ENCODE measurements around the gene UBTD1. TPM values are rescaled to one million over a fixed set of nuclear protein-coding genes. Genes with fewer than 3 reads are reported as not detected.

The UBTD1 gene
- polyA plus RNA-seq, 2 donors, result 5.8 to 6.7 TPM

DNA sequence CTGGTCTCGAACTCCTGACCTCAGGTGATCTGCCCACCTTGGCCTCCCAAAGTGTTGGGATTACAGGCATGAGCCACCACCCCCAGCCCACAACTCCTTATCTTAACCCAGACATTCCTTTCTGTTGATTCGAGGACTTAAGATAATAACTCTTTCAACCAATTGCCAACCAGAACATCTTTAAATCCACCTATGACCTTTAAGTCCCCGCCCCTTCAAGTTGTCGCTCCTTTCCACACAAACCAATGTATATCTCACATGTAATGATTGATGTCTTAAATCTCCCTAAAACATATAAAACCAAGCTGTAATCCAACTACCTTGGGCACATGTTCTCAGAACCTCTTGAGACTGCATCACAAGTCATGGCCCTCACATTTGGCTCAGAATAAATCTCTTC, 66.1 kb downstream of the UBTD1 start:
- Histone ChIP-seq H3K9me3 (ENCODE audit: control insufficient read depth in 2 of 2, insufficient read depth in 1 of 2, low read depth in 1 of 2, low read length in 1 of 2) (no peaks in the 10 kb centered on the region), H3K27me3 (ENCODE audit: control insufficient read depth in 1 of 2, insufficient read depth in 2 of 2, low read length in 2 of 2) (no peaks in the 10 kb centered on the region), H3K27ac (ENCODE audit: low read depth in 2 of 2, low read length in 1 of 2) (no peak overlapping the region), H3K4me3 (ENCODE audit: low read depth in 1 of 2, low read length in 2 of 2) (no peak overlapping the region), H3K36me3 (ENCODE audit: control insufficient read depth in 2 of 2, insufficient read depth in 2 of 2, low read length in 1 of 2) (peaks cover 0 to 4% of the 10 kb centered on the region in 2 donors), H3K4me1 (ENCODE audit: control insufficient read depth in 2 of 2, insufficient read depth in 2 of 2, low read length in 1 of 2) (no peaks in the 10 kb centered on the region)
- WGBS, 2 donors, result 90 to 92% methylated on average over 4 of the region's 4 CpGs

DNA sequence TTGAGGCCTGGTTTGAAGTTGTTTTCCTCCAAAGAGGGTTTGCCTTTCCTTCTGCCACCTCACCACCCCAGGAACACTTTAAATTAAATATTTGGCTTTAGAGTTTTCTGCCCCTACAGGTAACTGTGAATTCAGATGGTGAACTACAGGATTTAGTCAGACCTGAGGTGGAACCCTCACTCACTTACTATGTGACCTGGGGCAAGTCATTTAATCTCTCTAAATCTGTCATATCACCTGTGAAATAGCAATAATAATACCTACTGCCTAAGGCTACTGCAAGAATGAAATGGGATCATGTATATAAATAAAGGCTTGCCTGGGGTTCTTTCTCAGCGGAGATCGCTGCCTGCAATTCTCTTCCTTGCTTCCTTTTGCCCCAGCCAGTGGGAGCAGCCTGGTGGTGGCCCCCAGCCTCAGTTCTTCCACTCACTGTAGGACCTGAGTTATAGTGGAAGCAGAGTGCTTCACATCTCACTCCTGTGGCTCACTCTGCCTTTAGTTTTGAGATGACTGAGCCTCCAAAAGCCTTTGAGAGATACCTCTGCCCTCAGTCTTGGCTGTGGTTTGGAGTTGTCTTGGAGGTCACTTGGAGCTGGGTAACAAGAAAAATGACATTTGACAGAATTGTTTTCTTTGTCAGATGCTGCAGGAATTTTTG, 67.7 kb downstream of the UBTD1 start:
- 46 to 82% methylated on average over 2 of the region's 2 CpGs for WGBS, 2 donors
- Histone ChIP-seq H3K9me3 (ENCODE audit: control insufficient read depth in 2 of 2, insufficient read depth in 1 of 2, low read depth in 1 of 2, low read length in 1 of 2) (no peaks in the 10 kb centered on the region), H3K27ac (ENCODE audit: low read depth in 2 of 2, low read length in 1 of 2) (no peak overlapping the region), H3K36me3 (ENCODE audit: control insufficient read depth in 2 of 2, insufficient read depth in 2 of 2, low read length in 1 of 2) (peaks cover 0 to 6% of the 10 kb centered on the region in 2 donors), H3K27me3 (ENCODE audit: control insufficient read depth in 1 of 2, insufficient read depth in 2 of 2, low read length in 2 of 2) (no peaks in the 10 kb centered on the region), H3K4me3 (ENCODE audit: low read depth in 1 of 2, low read length in 2 of 2) (no peak overlapping the region), H3K4me1 (ENCODE audit: control insufficient read depth in 2 of 2, insufficient read depth in 2 of 2, low read length in 1 of 2) (peaks cover 0 to 11% of the 10 kb centered on the region in 2 donors)

DNA sequence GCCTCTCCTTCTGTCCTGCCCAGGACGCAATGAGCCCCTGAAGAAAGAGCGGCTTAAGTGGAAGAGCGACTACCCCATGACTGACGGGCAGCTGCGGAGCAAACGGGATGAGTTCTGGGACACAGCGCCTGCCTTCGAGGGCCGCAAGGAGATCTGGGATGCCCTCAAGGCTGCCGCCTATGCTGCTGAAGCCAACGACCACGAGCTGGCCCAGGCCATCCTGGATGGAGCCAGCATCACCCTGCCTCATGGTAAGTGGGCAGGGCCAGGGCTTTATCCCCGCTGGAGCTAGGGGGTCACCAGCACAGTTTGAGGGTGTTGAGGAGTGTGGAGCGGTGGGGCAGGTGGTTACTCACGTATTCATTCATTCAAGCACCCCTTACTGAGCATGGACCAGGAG, 69.2 kb downstream of the UBTD1 start:
- WGBS, 2 donors, result 93 to 96% methylated on average over 15 of the region's 15 CpGs
- H3K36me3 ChIP-seq (ENCODE audit: control insufficient read depth in 2 of 2, insufficient read depth in 2 of 2, low read length in 1 of 2), result peaks cover 0 to 6% of the 10 kb centered on the region in 2 donors
- H3K27ac ChIP-seq (ENCODE audit: low read depth in 2 of 2, low read length in 1 of 2), result no peak overlapping the region
- peaks cover 4 to 17% of the 10 kb centered on the region in 2 donors for H3K4me1 ChIP-seq (ENCODE audit: control insufficient read depth in 2 of 2, insufficient read depth in 2 of 2, low read length in 1 of 2)
- no peaks in the 10 kb centered on the region for H3K27me3 ChIP-seq (ENCODE audit: control insufficient read depth in 1 of 2, insufficient read depth in 2 of 2, low read length in 2 of 2)
- H3K9me3 ChIP-seq (ENCODE audit: control insufficient read depth in 2 of 2, insufficient read depth in 1 of 2, low read depth in 1 of 2, low read length in 1 of 2), result no peaks in the 10 kb centered on the region
- no peak overlapping the region for H3K4me3 ChIP-seq (ENCODE audit: low read depth in 1 of 2, low read length in 2 of 2)

DNA sequence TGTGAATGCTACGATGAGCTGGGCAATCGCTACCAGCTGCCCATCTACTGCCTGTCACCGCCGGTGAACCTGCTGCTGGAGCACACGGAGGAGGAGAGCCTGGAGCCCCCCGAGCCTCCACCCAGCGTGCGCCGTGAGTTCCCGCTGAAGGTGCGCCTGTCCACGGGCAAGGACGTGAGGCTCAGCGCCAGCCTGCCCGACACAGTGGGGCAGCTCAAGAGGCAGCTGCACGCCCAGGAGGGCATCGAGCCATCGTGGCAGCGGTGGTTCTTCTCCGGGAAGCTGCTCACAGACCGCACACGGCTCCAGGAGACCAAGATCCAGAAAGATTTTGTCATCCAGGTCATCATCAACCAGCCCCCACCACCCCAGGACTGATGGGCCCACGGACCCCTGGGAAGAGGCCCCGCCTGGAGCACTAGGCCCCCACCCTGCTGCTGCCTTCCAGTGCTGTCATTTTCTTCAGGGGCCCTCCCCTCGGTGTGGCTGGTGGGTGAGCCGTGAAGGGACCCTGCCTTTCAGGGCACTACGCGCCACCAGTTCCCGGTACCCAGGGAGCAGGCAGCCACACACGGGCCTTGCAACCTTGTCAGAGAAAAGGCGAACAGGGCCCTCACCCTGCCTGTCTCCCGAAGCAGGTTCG, 71.5 kb downstream of the UBTD1 start:
- Histone ChIP-seq H3K36me3 (ENCODE audit: control insufficient read depth in 2 of 2, insufficient read depth in 2 of 2, low read length in 1 of 2) (peaks cover 0 to 6% of the 10 kb centered on the region in 2 donors), H3K4me1 (ENCODE audit: control insufficient read depth in 2 of 2, insufficient read depth in 2 of 2, low read length in 1 of 2) (peaks cover 4 to 23% of the 10 kb centered on the region in 2 donors), H3K27ac (ENCODE audit: low read depth in 2 of 2, low read length in 1 of 2) (peak overlapping the region; percentile 75 to 78), H3K27me3 (ENCODE audit: control insufficient read depth in 1 of 2, insufficient read depth in 2 of 2, low read length in 2 of 2) (no peaks in the 10 kb centered on the region), H3K4me3 (ENCODE audit: low read depth in 1 of 2, low read length in 2 of 2) (no peak overlapping the region), H3K9me3 (ENCODE audit: control insufficient read depth in 2 of 2, insufficient read depth in 1 of 2, low read depth in 1 of 2, low read length in 1 of 2) (no peaks in the 10 kb centered on the region)
- 73 to 75% methylated on average over 33 of the region's 33 CpGs for WGBS, 2 donors

DNA sequence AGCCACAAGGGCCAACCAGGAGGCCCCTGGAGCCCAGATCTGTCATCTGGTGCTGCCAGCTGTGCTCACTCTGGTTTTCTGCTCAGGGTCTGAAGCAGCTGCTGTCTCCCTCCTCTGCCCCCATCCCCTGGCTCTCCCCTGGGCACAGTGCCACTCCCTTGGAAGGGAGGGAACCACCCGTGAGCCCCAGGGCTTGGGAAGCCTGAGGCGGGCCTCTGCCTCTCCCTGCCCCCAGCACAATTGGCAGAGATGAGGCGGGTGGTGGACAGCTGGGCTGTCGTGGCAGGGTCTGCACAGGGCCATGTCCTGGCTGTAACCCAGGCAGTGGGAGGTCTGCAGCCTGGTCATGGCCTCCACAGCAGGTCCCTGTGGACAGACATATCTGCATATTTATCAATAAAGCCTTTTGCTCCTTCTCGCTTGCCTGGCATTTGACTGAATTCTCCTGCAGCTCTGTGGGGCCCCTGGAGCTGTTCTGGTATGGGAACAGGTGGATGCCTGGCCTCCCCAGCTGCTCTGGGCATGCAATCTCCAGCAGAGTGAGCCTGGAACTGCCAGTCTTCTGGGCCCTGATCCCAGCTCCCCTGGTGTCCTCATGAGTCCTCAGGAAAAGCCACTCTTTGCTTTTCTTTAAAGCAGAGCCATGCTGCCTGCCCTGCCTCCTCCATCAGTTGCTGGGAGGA, 72.2 kb downstream of the UBTD1 start:
- peak overlapping the region; percentile 75 to 78 for H3K27ac ChIP-seq (ENCODE audit: low read depth in 2 of 2, low read length in 1 of 2)
- H3K4me3 ChIP-seq (ENCODE audit: low read depth in 1 of 2, low read length in 2 of 2), result no peak overlapping the region
- 56 to 57% methylated on average over 5 of the region's 5 CpGs for WGBS, 2 donors
- H3K27me3 ChIP-seq (ENCODE audit: control insufficient read depth in 1 of 2, insufficient read depth in 2 of 2, low read length in 2 of 2), result no peaks in the 10 kb centered on the region
- peaks cover 4 to 23% of the 10 kb centered on the region in 2 donors for H3K4me1 ChIP-seq (ENCODE audit: control insufficient read depth in 2 of 2, insufficient read depth in 2 of 2, low read length in 1 of 2)
- peaks cover 0 to 6% of the 10 kb centered on the region in 2 donors for H3K36me3 ChIP-seq (ENCODE audit: control insufficient read depth in 2 of 2, insufficient read depth in 2 of 2, low read length in 1 of 2)
- H3K9me3 ChIP-seq (ENCODE audit: control insufficient read depth in 2 of 2, insufficient read depth in 1 of 2, low read depth in 1 of 2, low read length in 1 of 2), result no peaks in the 10 kb centered on the region

DNA sequence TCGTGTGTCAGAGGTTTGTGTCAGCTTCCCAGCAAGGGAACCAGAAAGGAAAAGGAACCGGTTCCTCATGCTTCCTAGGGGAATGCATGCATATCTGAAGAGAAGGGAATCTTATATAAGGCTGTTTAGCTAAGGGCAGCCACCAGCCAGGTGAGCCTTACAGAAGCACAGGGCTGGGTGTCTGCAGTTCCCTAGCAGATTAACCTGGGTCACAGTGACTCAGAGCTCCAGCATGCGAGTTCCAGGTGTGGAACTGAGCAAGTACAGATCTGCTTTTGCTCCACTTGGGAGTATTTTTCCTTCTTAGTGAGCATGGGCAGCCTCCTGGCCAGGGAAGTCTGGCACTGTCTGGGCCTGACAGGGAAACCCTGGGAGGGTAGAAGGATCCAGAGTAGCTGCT, 72.9 kb downstream of the UBTD1 start:
- peaks cover 0 to 6% of the 10 kb centered on the region in 2 donors for H3K36me3 ChIP-seq (ENCODE audit: control insufficient read depth in 2 of 2, insufficient read depth in 2 of 2, low read length in 1 of 2)
- WGBS, 2 donors, result 51 to 62% methylated on average over 3 of the region's 3 CpGs
- no peaks in the 10 kb centered on the region for H3K9me3 ChIP-seq (ENCODE audit: control insufficient read depth in 2 of 2, insufficient read depth in 1 of 2, low read depth in 1 of 2, low read length in 1 of 2)
- peaks cover 4 to 23% of the 10 kb centered on the region in 2 donors for H3K4me1 ChIP-seq (ENCODE audit: control insufficient read depth in 2 of 2, insufficient read depth in 2 of 2, low read length in 1 of 2)
- peak overlapping the region; percentile 95 to 97 for H3K27ac ChIP-seq (ENCODE audit: low read depth in 2 of 2, low read length in 1 of 2)
- H3K27me3 ChIP-seq (ENCODE audit: control insufficient read depth in 1 of 2, insufficient read depth in 2 of 2, low read length in 2 of 2), result no peaks in the 10 kb centered on the region
- no peak overlapping the region for H3K4me3 ChIP-seq (ENCODE audit: low read depth in 1 of 2, low read length in 2 of 2)

DNA sequence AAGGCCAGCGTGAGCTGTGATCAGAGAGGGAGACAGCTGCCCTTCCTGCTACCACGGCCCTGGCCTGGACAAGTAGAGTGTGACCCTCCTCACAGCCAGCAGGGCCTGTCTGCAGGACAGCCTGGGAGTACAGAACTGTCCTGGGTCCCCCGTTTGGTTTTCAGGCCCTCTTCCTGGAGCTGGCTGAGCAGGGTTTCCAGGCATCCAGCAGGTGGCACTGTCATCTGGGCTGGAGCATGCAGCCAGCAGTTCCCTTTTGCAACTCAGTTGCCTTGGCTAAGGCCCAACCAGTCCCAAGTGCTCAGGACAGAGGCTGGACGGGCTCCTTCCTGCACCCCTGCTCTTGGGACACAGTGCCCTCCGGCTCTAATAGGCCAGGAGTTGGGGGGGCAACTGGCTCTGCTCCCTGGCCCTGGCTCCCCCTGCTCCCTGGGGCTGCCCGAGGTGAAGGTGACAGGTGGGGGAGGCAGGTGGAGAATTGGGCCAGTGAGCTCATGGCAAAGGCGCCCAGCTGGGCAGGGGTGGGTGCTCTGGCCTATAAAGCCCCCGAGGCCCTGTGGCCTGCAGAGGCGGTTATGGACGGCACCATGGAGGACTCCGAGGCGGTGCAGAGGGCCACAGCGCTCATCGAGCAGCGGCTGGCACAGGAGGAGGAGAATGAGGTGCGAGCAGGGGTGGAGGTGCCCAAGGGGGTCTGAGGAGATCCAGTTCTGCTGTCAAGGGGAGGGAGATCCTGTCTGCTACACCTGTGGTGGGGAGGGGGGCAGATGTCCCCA, 73.7 kb downstream of the UBTD1 start, which contains the start of gene ANKRD2:
TSS of gene ANKRD2 (plus strand) at position 566 of the 776 bp plus-strand sequence. CDS start at position 576, 10 bp downstream.
- H3K4me1 ChIP-seq (ENCODE audit: control insufficient read depth in 2 of 2, insufficient read depth in 2 of 2, low read length in 1 of 2), result peaks cover 4 to 23% of the 10 kb centered on the region in 2 donors
- peak within 1 kb of the TSS; percentile 95 to 97 for H3K27ac ChIP-seq (ENCODE audit: low read depth in 2 of 2, low read length in 1 of 2)
- H3K36me3 ChIP-seq (ENCODE audit: control insufficient read depth in 2 of 2, insufficient read depth in 2 of 2, low read length in 1 of 2), result peaks cover 0 to 6% of the 10 kb centered on the region in 2 donors
- H3K9me3 ChIP-seq (ENCODE audit: control insufficient read depth in 2 of 2, insufficient read depth in 1 of 2, low read depth in 1 of 2, low read length in 1 of 2), result no peaks in the 10 kb centered on the region
- H3K4me3 ChIP-seq (ENCODE audit: low read depth in 1 of 2, low read length in 2 of 2), result no peak within 1 kb of the TSS
- no peaks in the 10 kb centered on the region for H3K27me3 ChIP-seq (ENCODE audit: control insufficient read depth in 1 of 2, insufficient read depth in 2 of 2, low read length in 2 of 2)
- 58 to 64% methylated on average over 16 of the region's 16 CpGs for WGBS, 2 donors

DNA sequence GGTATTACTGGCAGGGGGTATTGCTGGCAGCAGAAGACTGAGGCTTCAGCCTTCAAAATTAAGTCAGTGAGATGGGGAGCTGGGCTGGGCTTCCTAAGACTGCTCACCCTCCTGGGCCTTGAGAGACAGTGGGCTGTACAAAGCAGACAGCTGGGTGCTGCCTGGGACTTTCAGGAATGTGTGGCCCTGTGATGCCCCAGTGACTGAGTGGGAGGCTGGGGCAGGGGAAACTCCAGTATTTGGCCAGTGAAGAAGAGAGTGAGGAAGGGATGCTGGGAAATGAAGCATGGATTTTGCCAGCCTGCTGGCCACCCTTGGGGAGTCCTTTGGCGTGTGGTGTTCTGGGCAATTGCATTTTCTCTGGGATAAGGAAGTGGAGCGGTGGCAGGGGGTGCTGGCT, 74.3 kb downstream of the UBTD1 start:
- Histone ChIP-seq H3K4me1 (ENCODE audit: control insufficient read depth in 2 of 2, insufficient read depth in 2 of 2, low read length in 1 of 2) (peaks cover 4 to 23% of the 10 kb centered on the region in 2 donors), H3K27ac (ENCODE audit: low read depth in 2 of 2, low read length in 1 of 2) (peak overlapping the region in 1 of 2 donors; percentile 6), H3K27me3 (ENCODE audit: control insufficient read depth in 1 of 2, insufficient read depth in 2 of 2, low read length in 2 of 2) (no peaks in the 10 kb centered on the region), H3K4me3 (ENCODE audit: low read depth in 1 of 2, low read length in 2 of 2) (no peak overlapping the region), H3K9me3 (ENCODE audit: control insufficient read depth in 2 of 2, insufficient read depth in 1 of 2, low read depth in 1 of 2, low read length in 1 of 2) (no peaks in the 10 kb centered on the region), H3K36me3 (ENCODE audit: control insufficient read depth in 2 of 2, insufficient read depth in 2 of 2, low read length in 1 of 2) (peaks cover 0 to 3% of the 10 kb centered on the region in 2 donors)
- WGBS, 2 donors, result 92 to 96% methylated on average over 2 of the region's 2 CpGs

DNA sequence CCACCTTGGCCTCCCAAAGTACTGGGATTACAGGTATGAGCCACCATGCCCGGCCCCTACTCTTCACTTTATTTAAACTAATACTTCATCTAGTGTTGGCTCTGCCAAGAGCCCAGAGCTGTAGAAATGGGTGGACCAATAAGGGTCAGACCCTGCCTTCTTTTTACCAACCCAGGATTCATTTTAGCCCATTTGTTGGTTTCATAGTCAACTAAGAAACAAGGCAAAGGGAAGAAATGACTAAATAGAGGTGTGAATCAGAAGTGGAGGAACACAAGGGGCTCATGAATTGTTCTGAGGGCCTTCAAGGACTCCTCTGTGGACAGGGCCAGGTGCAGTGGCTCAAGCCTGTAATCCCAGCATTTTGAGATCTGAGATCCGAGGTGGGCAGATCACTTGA, 74.9 kb downstream of the UBTD1 start:
- Histone ChIP-seq H3K36me3 (ENCODE audit: control insufficient read depth in 2 of 2, insufficient read depth in 2 of 2, low read length in 1 of 2) (peaks cover 0 to 2% of the 10 kb centered on the region in 2 donors), H3K9me3 (ENCODE audit: control insufficient read depth in 2 of 2, insufficient read depth in 1 of 2, low read depth in 1 of 2, low read length in 1 of 2) (no peaks in the 10 kb centered on the region), H3K4me3 (ENCODE audit: low read depth in 1 of 2, low read length in 2 of 2) (no peak overlapping the region), H3K27me3 (ENCODE audit: control insufficient read depth in 1 of 2, insufficient read depth in 2 of 2, low read length in 2 of 2) (no peaks in the 10 kb centered on the region), H3K27ac (ENCODE audit: low read depth in 2 of 2, low read length in 1 of 2) (no peak overlapping the region), H3K4me1 (ENCODE audit: control insufficient read depth in 2 of 2, insufficient read depth in 2 of 2, low read length in 1 of 2) (peaks cover 4 to 23% of the 10 kb centered on the region in 2 donors)
- 68 to 69% methylated on average over 2 of the region's 2 CpGs for WGBS, 2 donors
